Neural progenitor cell (in vitro differentiated cells): ENCODE measurements around the gene NEURL4.

ENCODE experiments used
- EZH2phosphoT487 ChIP-seq: fragments of 200-600 bp; sonication (generic); IDR thresholded peaks from 2 replicates; pipeline ENCODE4 v1.6.1; 2017; ENCODE audit warnings: antibody characterized with exemption
- TF ChIP-seq, protein P1 (sequence below): fragments of 200-600 bp; sonication (generic); IDR thresholded peaks from 2 replicates; pipeline ENCODE4 v1.5.1; 2017; ENCODE audit warnings: antibody characterized with exemption, mild to moderate bottlenecking

DNA sequence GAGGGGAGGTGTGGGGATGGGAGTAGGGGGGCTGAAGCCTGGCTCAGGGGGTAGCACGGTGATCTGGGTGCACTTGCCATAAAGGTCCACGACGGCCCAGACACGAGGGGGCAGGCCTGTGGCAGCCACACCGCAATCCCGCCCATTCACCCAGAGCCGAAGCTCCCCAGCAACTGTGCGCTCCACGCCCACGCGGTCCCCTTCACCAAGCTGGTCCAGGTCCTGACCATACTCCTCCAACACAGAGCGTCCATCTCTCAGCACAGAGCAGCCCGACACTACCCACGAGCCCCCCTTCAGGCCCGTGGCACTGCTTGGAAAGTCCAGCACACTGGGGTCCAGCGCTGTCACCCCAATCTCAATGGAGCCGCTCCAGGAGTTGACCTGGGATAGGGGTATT, 1.6 kb downstream of the NEURL4 start:
- TF ChIP-seq, protein P1, sequence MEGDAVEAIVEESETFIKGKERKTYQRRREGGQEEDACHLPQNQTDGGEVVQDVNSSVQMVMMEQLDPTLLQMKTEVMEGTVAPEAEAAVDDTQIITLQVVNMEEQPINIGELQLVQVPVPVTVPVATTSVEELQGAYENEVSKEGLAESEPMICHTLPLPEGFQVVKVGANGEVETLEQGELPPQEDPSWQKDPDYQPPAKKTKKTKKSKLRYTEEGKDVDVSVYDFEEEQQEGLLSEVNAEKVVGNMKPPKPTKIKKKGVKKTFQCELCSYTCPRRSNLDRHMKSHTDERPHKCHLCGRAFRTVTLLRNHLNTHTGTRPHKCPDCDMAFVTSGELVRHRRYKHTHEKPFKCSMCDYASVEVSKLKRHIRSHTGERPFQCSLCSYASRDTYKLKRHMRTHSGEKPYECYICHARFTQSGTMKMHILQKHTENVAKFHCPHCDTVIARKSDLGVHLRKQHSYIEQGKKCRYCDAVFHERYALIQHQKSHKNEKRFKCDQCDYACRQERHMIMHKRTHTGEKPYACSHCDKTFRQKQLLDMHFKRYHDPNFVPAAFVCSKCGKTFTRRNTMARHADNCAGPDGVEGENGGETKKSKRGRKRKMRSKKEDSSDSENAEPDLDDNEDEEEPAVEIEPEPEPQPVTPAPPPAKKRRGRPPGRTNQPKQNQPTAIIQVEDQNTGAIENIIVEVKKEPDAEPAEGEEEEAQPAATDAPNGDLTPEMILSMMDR = no peak
- TF ChIP-seq EZH2phosphoT487 = no peak
